Activated naive CD4-positive, alpha-beta T cell treated with anti-CD3 and anti-CD28 coated beads, Interleukin-2, amount 50 U/mL, for 24 hours (primary cell): Measurements from ENCODE around the gene DGUOK.
"Not testable (repeated sequence)": the region's sequence is repeated elsewhere in the genome, so short reads cannot be mapped to it uniquely, and the experiment has no call there.

Source experiments
- H3K27ac Mint-ChIP-seq: one replicate; pipeline ENCODE4 v1.8.0; 2021; ENCODE audit warnings: mild to moderate bottlenecking, mixed read lengths
- H3K27me3 Mint-ChIP-seq: one replicate; pipeline ENCODE4 v1.8.0; 2021; ENCODE audit warnings: mixed read lengths
- H3K36me3 Mint-ChIP-seq: one replicate; pipeline ENCODE4 v1.8.0; 2021; ENCODE audit warnings: mixed read lengths
- H3K4me1 Mint-ChIP-seq: one replicate; pipeline ENCODE4 v1.8.0; 2021; ENCODE audit warnings: mixed read lengths
- H3K4me3 Mint-ChIP-seq: one replicate; pipeline ENCODE4 v1.8.0; 2021; ENCODE audit warnings: mild to moderate bottlenecking, mixed read lengths
- H3K9me3 Mint-ChIP-seq: one replicate; pipeline ENCODE4 v1.8.0; 2021; ENCODE audit warnings: mixed read lengths

DGUOK gene

DNA sequence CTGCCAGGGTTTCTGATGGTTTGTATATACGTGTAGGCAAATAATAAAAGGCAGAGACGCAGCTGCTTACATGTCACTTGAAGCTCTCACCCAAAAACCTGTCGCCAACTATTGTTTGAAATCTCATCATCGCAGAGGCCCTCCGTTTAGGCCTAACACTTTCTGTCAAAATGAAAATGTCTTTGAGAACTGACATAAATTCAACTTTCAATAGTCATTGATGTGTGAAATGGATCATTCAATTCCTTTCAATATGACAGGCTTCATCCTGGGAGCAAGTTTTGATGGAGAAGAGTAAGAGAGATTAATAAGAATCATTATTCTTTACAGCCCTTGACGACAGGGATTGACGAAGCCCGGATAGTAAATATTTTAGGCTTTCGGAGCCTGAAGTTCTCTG lies 31.2 kb upstream of the DGUOK start:
- H3K4me1 Mint-ChIP-seq: peaks cover 31% of the 10 kb centered on the region
- no peaks in the 10 kb centered on the region for H3K36me3 Mint-ChIP-seq
- H3K4me3 Mint-ChIP-seq: no peak overlapping the region
- no peaks in the 10 kb centered on the region for H3K27me3 Mint-ChIP-seq
- no peaks in the 10 kb centered on the region for H3K9me3 Mint-ChIP-seq
- H3K27ac Mint-ChIP-seq: peak overlapping the region; percentile 36

- peak overlapping the region; percentile 2 for H3K4me3 Mint-ChIP-seq
- no peaks in the 10 kb centered on the region for H3K9me3 Mint-ChIP-seq
These were observed 30.1 kb upstream of the DGUOK start for GRCh38 chr2:73896362-73897239.

GRCh38 chr2:73897240-73897583 lies 29.5 kb upstream of the DGUOK start:
- Mint-ChIP-seq H3K9me3 (no peaks in the 10 kb centered on the region), H3K27me3 (no peaks in the 10 kb centered on the region), H3K4me1 (peaks cover 31% of the 10 kb centered on the region), H3K27ac (no peak overlapping the region), H3K36me3 (no peaks in the 10 kb centered on the region), H3K4me3 (no peak overlapping the region)

More at GRCh38 chr2:73896362-73897239, 30.1 kb upstream of the DGUOK start:
- H3K27ac Mint-ChIP-seq: peak overlapping the region; percentile 0
- peaks cover 31% of the 10 kb centered on the region for H3K4me1 Mint-ChIP-seq
- H3K27me3 Mint-ChIP-seq: no peaks in the 10 kb centered on the region
- H3K36me3 Mint-ChIP-seq: no peaks in the 10 kb centered on the region

- Mint-ChIP-seq H3K4me1 (peaks cover 31% of the 10 kb centered on the region), H3K27ac (no peak overlapping the region)
These were observed 28.7 kb upstream of the DGUOK start for GRCh38 chr2:73897934-73898333.

DNA sequence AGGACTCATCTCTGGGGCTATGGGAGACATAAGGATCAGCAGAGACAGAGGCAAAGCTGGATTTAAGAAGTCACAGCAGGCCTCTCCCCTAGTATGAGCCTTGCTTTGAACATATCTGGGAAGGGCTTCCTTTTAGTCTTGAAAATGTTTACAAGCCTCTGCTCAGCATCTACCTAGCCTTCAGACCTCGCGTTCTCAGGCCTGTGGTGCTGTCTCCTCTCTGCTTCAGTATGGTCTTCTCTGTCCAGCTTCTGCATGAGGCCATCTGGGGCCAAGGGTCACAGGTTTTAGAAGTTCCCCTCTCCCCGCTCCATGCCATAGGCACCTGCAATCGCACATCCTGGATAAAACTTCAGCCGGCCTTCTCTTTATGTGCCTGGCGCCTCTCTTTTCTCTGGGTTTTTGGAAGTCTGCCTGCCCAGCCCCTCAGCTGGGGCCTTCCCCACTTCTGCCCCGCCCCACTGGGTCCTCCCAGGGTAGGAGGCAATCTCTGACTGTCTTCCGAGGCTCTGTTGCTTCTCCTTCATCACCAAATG lies 26.8 kb upstream of the DGUOK start:
- H3K9me3 Mint-ChIP-seq: no peaks in the 10 kb centered on the region
- no peak overlapping the region for H3K27ac Mint-ChIP-seq
- no peaks in the 10 kb centered on the region for H3K27me3 Mint-ChIP-seq
- no peaks in the 10 kb centered on the region for H3K36me3 Mint-ChIP-seq
- peaks cover 24% of the 10 kb centered on the region for H3K4me1 Mint-ChIP-seq
- H3K4me3 Mint-ChIP-seq: no peak overlapping the region

More at GRCh38 chr2:73897934-73898333, 28.7 kb upstream of the DGUOK start:
- no peaks in the 10 kb centered on the region for H3K27me3 Mint-ChIP-seq
- no peaks in the 10 kb centered on the region for H3K36me3 Mint-ChIP-seq
- H3K9me3 Mint-ChIP-seq: no peaks in the 10 kb centered on the region
- H3K4me3 Mint-ChIP-seq: no peak overlapping the region

GRCh38 chr2:73901143-73901542 lies 25.5 kb upstream of the DGUOK start:
- Mint-ChIP-seq H3K36me3 (no peaks in the 10 kb centered on the region), H3K27ac (no peak overlapping the region), H3K4me1 (peaks cover 16% of the 10 kb centered on the region), H3K9me3 (no peaks in the 10 kb centered on the region), H3K27me3 (no peaks in the 10 kb centered on the region), H3K4me3 (no peak overlapping the region)

DNA sequence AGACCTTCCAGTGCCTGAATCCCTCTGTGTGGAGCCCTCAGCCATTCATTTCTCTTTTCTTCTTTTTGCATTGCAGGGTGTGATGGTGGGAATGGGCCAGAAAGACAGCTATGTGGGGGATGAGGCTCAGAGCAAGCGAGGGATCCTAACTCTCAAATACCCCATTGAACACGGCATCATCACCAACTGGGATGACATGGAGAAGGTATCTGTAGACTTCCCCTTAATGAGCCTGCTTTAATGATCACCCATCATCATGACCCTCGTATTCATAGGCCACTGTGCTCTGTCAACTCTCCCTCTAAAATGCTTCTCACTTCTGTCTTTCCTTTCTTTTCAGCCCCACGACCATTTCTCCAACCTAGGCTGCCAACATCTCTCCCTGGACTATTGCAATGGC lies 24.4 kb upstream of the DGUOK start:
- no peak overlapping the region for H3K4me3 Mint-ChIP-seq
- no peaks in the 10 kb centered on the region for H3K9me3 Mint-ChIP-seq
- no peaks in the 10 kb centered on the region for H3K27me3 Mint-ChIP-seq
- no peaks in the 10 kb centered on the region for H3K36me3 Mint-ChIP-seq
- H3K27ac Mint-ChIP-seq: no peak overlapping the region
- peaks cover 4% of the 10 kb centered on the region for H3K4me1 Mint-ChIP-seq

DNA sequence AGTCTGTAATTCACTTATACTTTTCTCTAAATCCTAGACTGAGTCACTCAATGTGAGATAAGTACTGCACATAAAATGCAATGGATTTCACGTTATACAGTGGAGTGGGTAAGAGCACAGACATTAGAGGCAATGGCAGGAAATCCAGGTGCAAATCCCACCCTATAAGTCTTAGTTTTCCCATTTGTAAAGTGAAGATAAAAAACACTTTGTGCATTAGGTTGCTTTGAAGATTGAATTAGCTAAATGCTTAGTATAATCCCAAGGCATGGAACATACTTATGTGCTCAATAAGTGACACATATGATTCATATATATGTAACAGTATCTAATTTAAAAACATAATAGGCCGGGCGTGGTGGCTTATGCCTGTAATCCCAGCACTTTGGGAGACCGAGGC lies 23.4 kb upstream of the DGUOK start:
- no peaks in the 10 kb centered on the region for H3K27me3 Mint-ChIP-seq
- no peaks in the 10 kb centered on the region for H3K9me3 Mint-ChIP-seq
- no peak overlapping the region for H3K4me3 Mint-ChIP-seq
- H3K36me3 Mint-ChIP-seq: no peaks in the 10 kb centered on the region
- peaks cover 5% of the 10 kb centered on the region for H3K4me1 Mint-ChIP-seq
- H3K27ac Mint-ChIP-seq: no peak overlapping the region

DNA sequence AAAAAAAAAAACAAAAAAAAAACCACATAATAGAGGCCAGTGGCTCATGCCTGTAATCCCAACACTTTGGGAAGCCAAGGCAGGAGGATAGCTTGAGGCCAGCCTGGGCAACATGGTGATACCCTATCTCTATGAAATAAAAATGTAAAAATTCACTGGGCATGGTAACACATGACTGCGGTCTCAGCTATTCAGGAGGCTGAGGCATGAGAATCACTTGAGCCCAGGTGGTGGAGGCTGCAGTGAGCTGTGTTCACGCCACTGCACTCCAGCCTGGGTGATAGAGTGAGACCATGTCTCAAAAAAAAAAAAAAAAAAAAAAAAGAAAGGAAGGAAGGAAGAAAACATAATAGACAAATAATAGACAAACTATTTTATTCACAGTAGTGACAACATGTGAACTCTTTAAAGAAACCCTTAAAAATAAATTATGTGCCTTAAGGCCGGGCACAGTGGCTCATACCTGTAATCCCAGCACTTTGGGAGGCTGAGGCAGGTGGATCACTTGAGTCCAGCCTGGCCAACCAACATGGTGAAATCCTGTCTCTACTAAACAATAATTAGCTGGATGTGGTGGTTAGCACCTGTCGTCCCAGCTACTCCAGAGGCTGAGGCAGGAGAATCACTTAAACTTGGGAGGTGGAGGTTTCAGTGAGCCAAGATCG lies 22.6 kb upstream of the DGUOK start:
- not testable (repeated sequence) for H3K9me3 Mint-ChIP-seq, H3K4me1 Mint-ChIP-seq, H3K27me3 Mint-ChIP-seq, H3K4me3 Mint-ChIP-seq, H3K36me3 Mint-ChIP-seq, H3K27ac Mint-ChIP-seq

- H3K27ac Mint-ChIP-seq: no peak overlapping the region
- no peak overlapping the region for H3K4me3 Mint-ChIP-seq
- peaks cover 5% of the 10 kb centered on the region for H3K4me1 Mint-ChIP-seq
These were observed 21.7 kb upstream of the DGUOK start for GRCh38 chr2:73904952-73905351.

DNA sequence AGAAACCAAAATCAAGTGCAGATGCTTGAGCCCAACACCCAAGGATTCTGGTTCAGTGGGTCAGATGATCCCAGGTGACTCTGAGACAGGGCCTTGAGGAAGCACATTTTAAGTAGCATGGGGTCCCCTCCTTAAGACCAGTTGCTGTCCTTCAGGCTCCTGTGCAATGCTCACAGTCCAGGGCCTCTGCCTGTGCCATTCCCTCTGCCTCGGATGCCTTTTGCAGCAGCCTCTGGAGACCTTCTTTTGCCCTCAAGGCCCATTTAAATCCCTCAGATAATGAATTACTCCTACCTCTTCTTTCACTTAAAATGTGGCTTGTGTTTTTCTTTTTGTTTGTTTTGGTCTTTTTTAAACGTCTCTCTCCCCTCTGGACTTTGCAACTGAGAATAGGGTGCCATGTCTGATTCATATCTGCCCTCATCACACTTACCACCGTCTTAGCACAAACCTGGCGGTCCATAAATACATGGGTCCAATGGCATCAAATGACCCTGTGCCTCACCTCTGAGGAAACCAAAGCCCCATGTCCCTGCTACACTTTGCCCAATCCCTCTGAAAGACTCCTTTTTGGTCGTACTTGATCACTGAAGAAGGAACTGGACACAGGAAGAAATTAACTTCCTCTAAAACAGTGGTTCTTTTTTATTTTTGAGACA lies 19.7 kb upstream of the DGUOK start:
- Mint-ChIP-seq H3K4me3 (no peak overlapping the region), H3K9me3 (no peaks in the 10 kb centered on the region), H3K4me1 (peaks cover 5% of the 10 kb centered on the region), H3K27me3 (no peaks in the 10 kb centered on the region), H3K27ac (no peak overlapping the region), H3K36me3 (no peaks in the 10 kb centered on the region)

More at GRCh38 chr2:73904952-73905351, 21.7 kb upstream of the DGUOK start:
- no peaks in the 10 kb centered on the region for H3K36me3 Mint-ChIP-seq
- H3K9me3 Mint-ChIP-seq: no peaks in the 10 kb centered on the region
- H3K27me3 Mint-ChIP-seq: no peaks in the 10 kb centered on the region

- no peaks in the 10 kb centered on the region for H3K9me3 Mint-ChIP-seq
- no peak overlapping the region for H3K27ac Mint-ChIP-seq
- H3K4me3 Mint-ChIP-seq: no peak overlapping the region
- peaks cover 5% of the 10 kb centered on the region for H3K4me1 Mint-ChIP-seq
- no peaks in the 10 kb centered on the region for H3K27me3 Mint-ChIP-seq
- no peaks in the 10 kb centered on the region for H3K36me3 Mint-ChIP-seq
These were observed 18.7 kb upstream of the DGUOK start for GRCh38 chr2:73907840-73908452.

DNA sequence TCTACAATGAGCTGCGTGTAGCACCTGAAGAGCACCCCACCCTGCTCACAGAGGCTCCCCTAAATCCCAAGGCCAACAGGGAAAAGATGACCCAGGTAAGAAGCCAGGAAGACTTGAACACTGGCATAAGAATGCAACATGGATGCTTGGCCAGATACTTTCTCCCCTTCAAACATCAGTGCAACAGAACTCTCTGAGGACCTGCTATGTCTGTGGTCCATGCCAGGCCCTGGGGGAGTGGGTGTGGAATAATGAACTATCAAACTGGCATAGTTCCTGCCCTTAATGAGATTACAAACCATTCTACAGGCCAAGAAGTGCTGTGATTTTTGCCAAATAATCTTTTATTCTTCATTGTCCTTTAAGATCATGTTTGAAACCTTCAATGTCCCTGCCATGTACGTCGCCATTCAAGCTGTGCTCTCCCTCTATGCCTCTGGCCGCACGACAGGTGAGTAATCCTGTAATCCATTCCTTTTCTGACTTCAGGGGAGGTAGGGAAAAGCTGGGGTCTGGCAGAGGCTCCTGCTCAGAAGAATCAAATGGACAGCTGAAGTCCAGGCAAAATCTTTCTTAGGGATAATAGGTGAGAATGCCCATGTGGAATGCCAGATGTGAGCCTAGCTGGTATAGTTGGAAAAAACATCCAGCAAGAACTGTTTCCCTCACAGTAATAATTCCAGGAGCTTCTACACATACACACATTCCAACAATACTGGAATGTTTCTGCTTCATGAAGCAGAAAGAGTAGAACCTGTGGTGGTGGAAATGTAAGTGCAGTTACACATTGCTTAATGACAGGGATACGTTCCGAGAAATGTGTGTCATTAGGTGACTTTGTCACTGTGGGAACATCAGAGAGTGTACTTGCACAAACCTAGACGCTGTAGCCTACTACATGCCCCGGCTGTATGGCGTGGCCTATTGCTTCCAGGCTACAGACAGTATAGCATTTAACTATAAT lies 17.7 kb upstream of the DGUOK start:
- Mint-ChIP-seq H3K4me3 (no peak overlapping the region), H3K27me3 (no peaks in the 10 kb centered on the region), H3K36me3 (no peaks in the 10 kb centered on the region), H3K9me3 (no peaks in the 10 kb centered on the region), H3K4me1 (peaks cover 5% of the 10 kb centered on the region), H3K27ac (no peak overlapping the region)

DNA sequence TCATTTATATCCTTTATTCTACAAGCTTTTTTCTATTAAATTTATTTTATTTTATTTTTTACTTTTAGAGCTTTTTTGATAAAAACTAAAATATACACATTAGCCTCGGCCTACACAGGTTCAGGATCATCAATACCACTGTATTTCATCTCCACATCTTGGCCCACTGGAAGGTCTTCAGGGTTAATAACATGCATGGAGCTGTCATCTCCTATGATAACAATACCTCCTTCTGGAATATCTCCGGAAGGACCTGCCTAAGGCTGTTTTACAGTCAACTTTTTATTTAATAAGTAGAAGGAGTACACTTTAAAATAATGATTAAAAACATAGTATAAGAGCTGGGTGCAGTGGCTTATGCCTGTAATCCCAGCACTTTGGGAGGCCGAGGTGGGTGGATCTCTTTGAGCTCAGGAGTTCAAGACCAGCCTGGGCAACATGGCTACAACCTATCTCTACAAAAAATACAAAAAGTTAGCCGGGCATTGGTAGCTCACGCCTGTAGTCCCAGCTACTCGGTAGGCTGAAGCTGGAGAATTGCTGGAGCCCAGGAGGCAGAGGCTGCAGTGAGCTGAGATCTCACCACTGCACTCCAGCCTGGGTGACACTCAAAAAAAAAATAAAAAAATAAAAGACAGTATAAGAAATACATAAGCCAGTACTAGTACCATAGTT lies 15.7 kb upstream of the DGUOK start:
- H3K4me1 Mint-ChIP-seq: peaks cover 5% of the 10 kb centered on the region
- no peaks in the 10 kb centered on the region for H3K27me3 Mint-ChIP-seq
- H3K36me3 Mint-ChIP-seq: no peaks in the 10 kb centered on the region
- no peaks in the 10 kb centered on the region for H3K9me3 Mint-ChIP-seq
- H3K4me3 Mint-ChIP-seq: no peak overlapping the region
- H3K27ac Mint-ChIP-seq: no peak overlapping the region
